Fibroblast of lung (primary cell): Measurements from ENCODE around the gene ANO3. TPM values are rescaled to one million over a fixed set of nuclear protein-coding genes. Genes with fewer than 3 reads are reported as not detected.
A peak's percentile ranks its signal among the peaks of the same experiment; 100 is the strongest.

Experiments
- DNase-seq, 2 donors: peaks; one replicate each; pipeline versions ENCODE4 v3.0.0 to v3.0.0-alpha.2; 2010; ENCODE audit warnings: low read depth in 2 of 2
- H2AFZ ChIP-seq: 2 replicates; pipeline ENCODE4 v1.5.1; 2012; ENCODE audit warnings: low read length, control low read depth, inconsistent platforms
- H3K27ac ChIP-seq: 2 replicates; pipeline ENCODE4 v1.5.1; 2011; ENCODE audit warnings: low read length, control low read depth; ENCODE audit not compliant: insufficient read depth
- H3K27me3 ChIP-seq: 2 replicates; pipeline ENCODE4 v1.5.1; 2011; ENCODE audit warnings: mild to moderate bottlenecking, low read length; ENCODE audit not compliant: control insufficient read depth, insufficient read depth
- H3K36me3 ChIP-seq: 2 replicates; pipeline ENCODE4 v1.5.1; 2011; ENCODE audit warnings: low read length; ENCODE audit not compliant: control insufficient read depth, insufficient read depth
- H3K4me1 ChIP-seq: 2 replicates; pipeline ENCODE4 v1.5.1; 2011; ENCODE audit warnings: low read length; ENCODE audit not compliant: control insufficient read depth, insufficient read depth; ENCODE audit errors: extremely low read depth
- H3K4me2 ChIP-seq: 2 replicates; pipeline ENCODE4 v1.5.1; 2011; ENCODE audit warnings: low read length, control low read depth; ENCODE audit not compliant: insufficient read depth; ENCODE audit errors: extremely low read depth
- H3K4me3 ChIP-seq, 4 experiments: fragments of 200-600 bp in 1 of 4; sonication (generic) in 1 of 4; replicated peaks in 1 of 4; 2 replicates each; pipeline ENCODE4 v1.5.1; 2011 to 2016; ENCODE audit warnings: low read length in 4 of 4, low read depth in 3 of 4, mild to moderate bottlenecking in 3 of 4, control low read depth in 2 of 4, inconsistent platforms in 1 of 4, mixed read lengths in 1 of 4; ENCODE audit not compliant: insufficient read depth in 1 of 4; ENCODE audit errors: control extremely low read depth in 1 of 4
- H3K79me2 ChIP-seq: 2 replicates; pipeline ENCODE4 v1.5.1; 2012; ENCODE audit warnings: mild to moderate bottlenecking, low read length, inconsistent platforms; ENCODE audit not compliant: control insufficient read depth, insufficient read depth
- H3K9ac ChIP-seq: 2 replicates; pipeline ENCODE4 v1.5.1; 2011; ENCODE audit warnings: mild to moderate bottlenecking, low read length, control low read depth; ENCODE audit not compliant: insufficient read depth
- H3K9me3 ChIP-seq: 2 replicates; pipeline ENCODE4 v1.5.1; 2012; ENCODE audit warnings: low read depth, low read length; ENCODE audit not compliant: control insufficient read depth, insufficient read depth
- H4K20me1 ChIP-seq: 2 replicates; pipeline ENCODE4 v1.5.1; 2011; ENCODE audit warnings: low read length; ENCODE audit not compliant: control insufficient read depth, insufficient read depth; ENCODE audit errors: extremely low read depth
- EZH2 ChIP-seq: IDR thresholded peaks from 2 replicates; pipeline ENCODE4 v1.5.1; 2012; ENCODE audit warnings: low read length, control low read depth, mild to moderate bottlenecking; ENCODE audit errors: missing control alignments
- polyA plus RNA-seq, 2 donors: library from polyadenylated mRNA; depleted of rRNA in 1 of 2; stranded (reverse) in 1 of 2; unstranded in 1 of 2; fragments of >200 nt; gene quantifications; 2 replicates each; pipeline ENCODE4 v1.2.1, GENCODE V29; 2011 to 2012; ENCODE audit warnings: missing spikeins in 1 of 2
- total RNA-seq: library from RNA; depleted of rRNA; stranded (reverse); fragments of >200 nt; gene quantifications from 2 replicates; pipeline ENCODE4 v1.2.1, GENCODE V29; 2014
- TF ChIP-seq, protein P1 (sequence below), 2 donors: IDR thresholded peaks in 1 of 2; conservative IDR thresholded peaks in 1 of 2; 1 replicate in 1 of 2; 2 replicates in 1 of 2; pipeline ENCODE4 v1.5.1; 2011 to 2012; ENCODE audit warnings: low read length in 2 of 2, control low read depth in 1 of 2, inconsistent platforms in 1 of 2, low read depth in 1 of 2, mild to moderate bottlenecking in 1 of 2

The ANO3 gene
- total and polyA plus RNA-seq, 2 donors (not counting 1 experiment from before 2014, with no cell fraction given): 2.2 to 5.1 TPM

DNA sequence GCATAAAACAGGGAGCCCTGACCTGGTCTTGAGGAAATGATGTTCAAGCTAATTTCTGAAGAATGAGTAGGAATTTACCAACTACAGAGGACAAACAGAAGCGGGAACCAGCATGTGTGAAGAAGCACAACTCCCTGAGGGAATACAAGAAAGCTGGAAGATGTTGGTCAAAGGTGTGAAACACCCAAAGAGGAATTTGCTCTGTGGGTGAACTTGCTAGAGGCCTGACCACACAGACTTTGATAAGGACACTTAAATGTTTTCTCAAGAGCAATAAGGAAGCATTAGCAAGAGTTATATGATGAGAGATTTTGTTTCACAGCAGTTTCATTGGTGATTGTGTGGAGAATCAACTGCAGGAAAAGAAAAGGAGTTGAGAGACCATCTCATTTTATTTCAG lies 372.3 kb downstream of the ANO3 start:
- Histone ChIP-seq H3K79me2 (no peaks in the 10 kb centered on the region), H3K27ac (no peak overlapping the region), H4K20me1 (no peaks in the 10 kb centered on the region), H3K4me1 (no peaks in the 10 kb centered on the region), H3K4me3 (no peak overlapping the region), H2AFZ (no peak overlapping the region), H3K9ac (no peak overlapping the region), H3K9me3 (no peaks in the 10 kb centered on the region), H3K36me3 (no peaks in the 10 kb centered on the region), H3K4me2 (no peak overlapping the region), H3K27me3 (no peaks in the 10 kb centered on the region)
- TF ChIP-seq, protein P1, sequence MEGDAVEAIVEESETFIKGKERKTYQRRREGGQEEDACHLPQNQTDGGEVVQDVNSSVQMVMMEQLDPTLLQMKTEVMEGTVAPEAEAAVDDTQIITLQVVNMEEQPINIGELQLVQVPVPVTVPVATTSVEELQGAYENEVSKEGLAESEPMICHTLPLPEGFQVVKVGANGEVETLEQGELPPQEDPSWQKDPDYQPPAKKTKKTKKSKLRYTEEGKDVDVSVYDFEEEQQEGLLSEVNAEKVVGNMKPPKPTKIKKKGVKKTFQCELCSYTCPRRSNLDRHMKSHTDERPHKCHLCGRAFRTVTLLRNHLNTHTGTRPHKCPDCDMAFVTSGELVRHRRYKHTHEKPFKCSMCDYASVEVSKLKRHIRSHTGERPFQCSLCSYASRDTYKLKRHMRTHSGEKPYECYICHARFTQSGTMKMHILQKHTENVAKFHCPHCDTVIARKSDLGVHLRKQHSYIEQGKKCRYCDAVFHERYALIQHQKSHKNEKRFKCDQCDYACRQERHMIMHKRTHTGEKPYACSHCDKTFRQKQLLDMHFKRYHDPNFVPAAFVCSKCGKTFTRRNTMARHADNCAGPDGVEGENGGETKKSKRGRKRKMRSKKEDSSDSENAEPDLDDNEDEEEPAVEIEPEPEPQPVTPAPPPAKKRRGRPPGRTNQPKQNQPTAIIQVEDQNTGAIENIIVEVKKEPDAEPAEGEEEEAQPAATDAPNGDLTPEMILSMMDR (conservative IDR thresholded peaks at IDR 0.05 in 1 of 2, IDR thresholded peaks at IDR 0.05 in 1 of 2; ENCODE audit: low read depth in 1 of 2, low read length in 2 of 2): no peak
- TF ChIP-seq EZH2: no peak
- peak in 1 of 2 donors; percentile 65 for DNase-seq

DNA sequence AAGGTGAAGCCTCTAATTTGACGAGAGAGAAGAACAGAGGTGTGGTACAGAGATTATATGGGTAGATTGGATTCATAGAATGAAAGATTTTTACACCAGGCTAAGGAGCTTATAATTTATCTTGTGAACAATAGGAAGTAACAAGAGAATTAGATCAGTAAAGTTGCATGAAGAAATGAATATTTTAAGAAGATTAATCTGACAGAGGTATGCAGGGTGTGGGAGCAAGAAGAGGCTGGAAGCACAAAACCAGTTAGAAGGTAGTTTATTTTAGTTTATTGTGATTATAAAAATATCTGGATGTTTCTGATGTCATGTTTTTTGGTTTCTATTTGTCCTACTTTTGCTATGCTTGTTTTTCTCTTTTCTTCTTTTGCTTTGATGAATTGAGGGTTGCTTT lies 374.3 kb downstream of the ANO3 start:
- no peaks in the 10 kb centered on the region for H3K27me3 ChIP-seq
- H3K9ac ChIP-seq: no peak overlapping the region
- no peaks in the 10 kb centered on the region for H3K36me3 ChIP-seq
- no peaks in the 10 kb centered on the region for H3K4me1 ChIP-seq
- no peaks in the 10 kb centered on the region for H3K9me3 ChIP-seq
- H4K20me1 ChIP-seq: no peaks in the 10 kb centered on the region
- no peak overlapping the region for H3K4me3 ChIP-seq
- no peak for TF ChIP-seq EZH2
- TF ChIP-seq, protein P1 (conservative IDR thresholded peaks at IDR 0.05 in 1 of 2, IDR thresholded peaks at IDR 0.05 in 1 of 2; ENCODE audit: low read depth in 1 of 2, low read length in 2 of 2): no peak
- DNase-seq: no peak
- H3K27ac ChIP-seq: no peak overlapping the region
- H3K4me2 ChIP-seq: no peak overlapping the region
- no peaks in the 10 kb centered on the region for H3K79me2 ChIP-seq
- no peak overlapping the region for H2AFZ ChIP-seq

DNA sequence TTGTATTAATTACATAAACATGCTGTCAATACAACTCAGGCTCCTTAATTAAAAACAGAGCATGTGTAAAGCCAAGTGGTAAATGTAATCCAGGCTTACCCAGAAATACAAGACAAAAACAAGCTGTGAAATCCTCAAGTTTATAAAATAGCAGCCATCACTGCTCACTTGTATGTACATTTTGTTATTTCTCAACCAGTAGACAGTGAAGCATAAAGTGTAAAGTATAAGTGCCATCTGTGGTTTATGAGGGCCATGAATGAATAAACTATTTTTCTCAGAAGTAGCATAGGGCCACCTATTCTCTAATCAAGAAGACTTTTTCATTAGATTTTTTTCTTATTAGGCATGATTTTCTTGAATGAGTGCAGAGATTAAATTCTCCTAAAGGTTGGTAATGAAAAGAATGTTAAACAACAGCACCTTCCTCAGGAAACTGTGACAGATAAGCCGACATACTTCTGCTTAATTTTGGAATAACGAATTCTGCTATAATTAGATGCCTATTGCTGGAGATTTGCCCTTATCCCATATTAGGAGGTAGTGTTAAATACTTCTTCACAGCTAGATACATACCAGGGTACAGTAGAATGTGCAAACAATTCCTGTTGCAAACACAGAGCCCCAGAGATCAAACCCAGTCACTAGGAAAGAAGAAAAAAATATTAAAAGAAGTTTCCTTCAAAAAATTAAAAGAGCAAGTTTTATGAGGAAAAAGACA lies 377.0 kb downstream of the ANO3 start:
- peak in 1 of 2 donors; percentile 51 for DNase-seq
- TF ChIP-seq, protein P1 (conservative IDR thresholded peaks at IDR 0.05 in 1 of 2, IDR thresholded peaks at IDR 0.05 in 1 of 2; ENCODE audit: low read depth in 1 of 2, low read length in 2 of 2): no peak
- TF ChIP-seq EZH2: no peak

More for the DNA sequence above, 377.0 kb downstream of the ANO3 start:
- no peaks in the 10 kb centered on the region for H3K27me3 ChIP-seq
- H3K4me2 ChIP-seq: no peak overlapping the region
- H4K20me1 ChIP-seq: no peaks in the 10 kb centered on the region
- no peaks in the 10 kb centered on the region for H3K4me1 ChIP-seq
- no peaks in the 10 kb centered on the region for H3K79me2 ChIP-seq
- H3K36me3 ChIP-seq: no peaks in the 10 kb centered on the region
- no peak overlapping the region for H3K9ac ChIP-seq
- no peaks in the 10 kb centered on the region for H3K9me3 ChIP-seq
- H2AFZ ChIP-seq: no peak overlapping the region
- H3K4me3 ChIP-seq: no peak overlapping the region
- H3K27ac ChIP-seq: no peak overlapping the region
